Mammary epithelial cell (primary cell): Measurements from ENCODE around the gene EXOC3.

Experiments used
- EZH2 ChIP-seq: IDR thresholded peaks from 2 replicates; pipeline ENCODE4 v1.6.1; 2012; ENCODE audit warnings: low read length, inconsistent platforms, borderline replicate concordance
- TF ChIP-seq, protein P1 (sequence below), 2 donors: IDR thresholded peaks in 1 of 2; conservative IDR thresholded peaks in 1 of 2; 2 replicates each; pipeline ENCODE4 v1.5.1; 2011 to 2012; ENCODE audit warnings: inconsistent platforms in 2 of 2, low read length in 2 of 2, mild to moderate bottlenecking in 2 of 2, control low read depth in 1 of 2, low read depth in 1 of 2; ENCODE audit not compliant: insufficient read depth in 1 of 2; ENCODE audit errors: extremely low read depth in 1 of 2

DNA sequence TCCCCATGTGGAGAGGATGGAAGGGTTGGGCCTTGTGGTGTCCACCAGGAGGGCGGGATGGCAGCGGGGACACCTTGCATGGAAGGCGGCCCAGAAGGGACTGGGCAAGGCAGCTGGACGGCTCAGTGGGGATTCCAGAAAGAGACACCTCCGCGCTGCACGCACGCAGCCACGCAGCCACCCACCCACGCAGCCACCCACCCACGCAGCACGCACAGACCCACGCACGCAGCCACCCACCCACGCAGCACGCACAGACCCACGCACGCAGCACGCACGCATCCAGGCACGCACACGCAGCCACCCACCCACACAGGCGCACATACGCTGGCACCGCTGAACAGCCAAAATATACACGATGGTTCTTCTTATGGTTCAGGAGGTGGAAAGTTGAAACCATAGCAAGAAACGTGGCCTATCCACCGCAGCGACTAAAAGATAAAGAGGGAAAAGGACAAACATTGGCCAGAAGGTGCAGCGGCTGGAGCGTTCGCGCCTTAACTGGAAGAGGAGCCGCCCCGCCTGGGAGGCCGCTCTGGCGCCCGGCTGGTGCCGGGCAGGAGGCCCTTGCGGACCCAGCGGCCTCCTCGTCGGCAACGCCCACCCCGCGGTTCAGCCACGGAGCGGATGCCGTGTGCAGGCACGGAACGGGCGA lies 22.2 kb upstream of the EXOC3 start:
- TF ChIP-seq, protein P1, sequence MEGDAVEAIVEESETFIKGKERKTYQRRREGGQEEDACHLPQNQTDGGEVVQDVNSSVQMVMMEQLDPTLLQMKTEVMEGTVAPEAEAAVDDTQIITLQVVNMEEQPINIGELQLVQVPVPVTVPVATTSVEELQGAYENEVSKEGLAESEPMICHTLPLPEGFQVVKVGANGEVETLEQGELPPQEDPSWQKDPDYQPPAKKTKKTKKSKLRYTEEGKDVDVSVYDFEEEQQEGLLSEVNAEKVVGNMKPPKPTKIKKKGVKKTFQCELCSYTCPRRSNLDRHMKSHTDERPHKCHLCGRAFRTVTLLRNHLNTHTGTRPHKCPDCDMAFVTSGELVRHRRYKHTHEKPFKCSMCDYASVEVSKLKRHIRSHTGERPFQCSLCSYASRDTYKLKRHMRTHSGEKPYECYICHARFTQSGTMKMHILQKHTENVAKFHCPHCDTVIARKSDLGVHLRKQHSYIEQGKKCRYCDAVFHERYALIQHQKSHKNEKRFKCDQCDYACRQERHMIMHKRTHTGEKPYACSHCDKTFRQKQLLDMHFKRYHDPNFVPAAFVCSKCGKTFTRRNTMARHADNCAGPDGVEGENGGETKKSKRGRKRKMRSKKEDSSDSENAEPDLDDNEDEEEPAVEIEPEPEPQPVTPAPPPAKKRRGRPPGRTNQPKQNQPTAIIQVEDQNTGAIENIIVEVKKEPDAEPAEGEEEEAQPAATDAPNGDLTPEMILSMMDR (conservative IDR thresholded peaks at IDR 0.05 in 1 of 2, IDR thresholded peaks at IDR 0.05 in 1 of 2; ENCODE audit: extremely low read depth in 1 of 2, insufficient read depth in 1 of 2, low read depth in 1 of 2, low read length in 2 of 2), result no peak
- no peak for TF ChIP-seq EZH2
